Natural killer cell treated with Interleukin-12 subunit alpha and Interleukin-12 subunit beta and Interleukin-15 and Interleukin-18, amount 100 ng/mL, for 72 hours (primary cell): ENCODE results near the gene DPH1. TPM values are rescaled to one million over a fixed set of nuclear protein-coding genes. Genes with fewer than 3 reads are reported as not detected.

Experiments used
- ATAC-seq, 2 donors: fragments of 150-1000 bp; cut with Tn5 transposase in 1 of 2; sonication (Bioruptor Pico), chemical (Tn5 transposase) in 1 of 2; 2 replicates each; pipeline ENCODE4 v1.10.0; 2021
- DNase-seq: peaks from one replicate; pipeline ENCODE4 v3.0.0; 2022; ENCODE audit warnings: low spot score
- H3K27ac Mint-ChIP-seq, 2 donors: 1 replicate in 1 of 2; 2 replicates in 1 of 2; pipeline ENCODE4 v1.8.0; 2022; ENCODE audit warnings: mixed read lengths in 2 of 2, mild to moderate bottlenecking in 1 of 2, moderate library complexity in 1 of 2
- H3K27me3 Mint-ChIP-seq, 2 donors: 1 replicate in 1 of 2; 2 replicates in 1 of 2; pipeline ENCODE4 v1.8.0; 2022; ENCODE audit warnings: mixed read lengths in 2 of 2
- H3K36me3 Mint-ChIP-seq: one replicate; pipeline ENCODE4 v1.8.0; 2022; ENCODE audit warnings: mixed read lengths
- H3K4me1 Mint-ChIP-seq, 2 donors: 1 replicate in 1 of 2; 2 replicates in 1 of 2; pipeline ENCODE4 v1.8.0; 2022; ENCODE audit warnings: low read depth in 2 of 2, mixed read lengths in 2 of 2, mild to moderate bottlenecking in 1 of 2
- H3K4me3 Mint-ChIP-seq: one replicate; pipeline ENCODE4 v1.8.0; 2022; ENCODE audit warnings: mixed read lengths
- H3K9me3 Mint-ChIP-seq: 2 replicates; pipeline ENCODE4 v1.8.0; 2022; ENCODE audit warnings: mixed read lengths
- total RNA-seq, 2 donors: library from RNA; stranded (reverse); gene quantifications; one replicate each; pipeline ENCODE4 v1.2.3, GENCODE V29; 2022

DPH1 gene
- total RNA-seq, 2 donors from 2014 or later = 32.5 to 34.7 TPM

DNA sequence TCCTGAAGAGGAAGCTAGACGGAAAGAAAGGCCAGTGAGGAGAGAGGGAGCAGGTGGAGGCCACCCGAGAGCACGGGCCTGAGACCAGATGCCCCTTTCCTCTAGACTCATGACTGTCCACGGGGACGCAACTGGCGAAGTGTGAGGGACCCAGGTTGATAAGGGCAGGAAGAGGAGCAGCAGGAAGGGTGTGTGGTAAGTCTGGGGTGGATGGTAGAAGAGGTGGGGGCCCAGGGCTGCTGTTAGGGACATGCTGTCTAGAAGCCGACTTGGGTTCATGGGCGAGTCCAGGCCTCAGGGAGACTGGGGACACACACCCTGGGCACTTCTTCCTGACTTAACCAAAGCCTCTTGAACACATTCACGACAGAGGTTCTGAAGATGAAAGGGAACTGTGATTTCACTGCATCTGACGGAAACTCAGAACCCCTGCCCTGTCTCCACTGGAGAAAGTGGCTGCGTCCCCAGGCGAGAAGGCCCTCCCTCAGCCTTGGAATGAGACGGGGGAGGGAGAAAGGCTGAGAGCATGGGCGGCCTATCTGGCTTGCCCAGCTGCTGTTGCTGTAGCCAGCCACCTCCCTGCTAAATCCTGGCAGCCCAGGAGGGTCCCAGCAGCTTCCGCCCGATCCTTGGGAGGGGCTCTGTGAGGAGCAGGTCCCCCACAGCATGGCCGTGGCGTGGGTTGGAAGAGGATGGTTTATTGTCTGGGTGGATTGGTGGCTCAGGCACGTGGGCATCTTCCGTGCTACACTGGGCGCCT lies 30.9 kb downstream of the DPH1 start:
- no peak for ATAC-seq
- H3K9me3 Mint-ChIP-seq = no peaks in the 10 kb centered on the region
- peaks cover 33 to 42% of the 10 kb centered on the region in 2 donors for H3K4me1 Mint-ChIP-seq
- peaks cover 4% of the 10 kb centered on the region for H3K36me3 Mint-ChIP-seq
- no peaks in the 10 kb centered on the region for H3K27me3 Mint-ChIP-seq
- DNase-seq = no peak
- peak overlapping the region; percentile 50 to 59 for H3K27ac Mint-ChIP-seq
- no peak overlapping the region for H3K4me3 Mint-ChIP-seq

DNA sequence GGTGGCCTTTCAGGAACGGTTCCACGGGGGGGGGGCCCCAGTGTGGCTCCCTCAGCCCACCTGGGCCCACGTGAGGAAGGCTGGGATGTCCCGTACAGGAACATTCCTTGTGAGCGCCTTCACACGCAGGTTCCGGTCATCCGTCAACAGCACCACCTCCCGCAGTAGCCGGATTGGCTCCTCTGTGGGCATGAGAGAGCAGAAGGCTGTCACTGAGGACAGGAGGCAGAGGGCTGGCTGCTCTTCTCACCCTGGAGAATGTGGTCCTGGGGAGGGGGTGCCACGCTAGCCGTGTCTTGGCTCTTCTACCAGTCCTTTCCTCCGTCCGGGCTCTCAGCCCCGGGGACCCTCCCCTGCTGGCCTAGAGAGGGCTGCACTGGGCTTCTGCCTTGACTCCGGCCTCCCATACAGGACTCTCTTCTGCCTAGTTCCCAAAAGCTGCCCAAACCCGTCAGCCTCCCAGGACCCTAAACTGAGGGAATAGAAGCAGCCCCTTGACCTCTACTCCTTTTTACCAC lies 31.5 kb downstream of the DPH1 start:
- Mint-ChIP-seq H3K4me1 (peaks cover 36 to 42% of the 10 kb centered on the region in 2 donors), H3K27me3 (no peaks in the 10 kb centered on the region), H3K4me3 (no peak overlapping the region), H3K9me3 (no peaks in the 10 kb centered on the region), H3K36me3 (peaks cover 4% of the 10 kb centered on the region), H3K27ac (peak overlapping the region in 1 of 2 donors; percentile 50)
- DNase-seq = no peak
- ATAC-seq = no peak

DNA sequence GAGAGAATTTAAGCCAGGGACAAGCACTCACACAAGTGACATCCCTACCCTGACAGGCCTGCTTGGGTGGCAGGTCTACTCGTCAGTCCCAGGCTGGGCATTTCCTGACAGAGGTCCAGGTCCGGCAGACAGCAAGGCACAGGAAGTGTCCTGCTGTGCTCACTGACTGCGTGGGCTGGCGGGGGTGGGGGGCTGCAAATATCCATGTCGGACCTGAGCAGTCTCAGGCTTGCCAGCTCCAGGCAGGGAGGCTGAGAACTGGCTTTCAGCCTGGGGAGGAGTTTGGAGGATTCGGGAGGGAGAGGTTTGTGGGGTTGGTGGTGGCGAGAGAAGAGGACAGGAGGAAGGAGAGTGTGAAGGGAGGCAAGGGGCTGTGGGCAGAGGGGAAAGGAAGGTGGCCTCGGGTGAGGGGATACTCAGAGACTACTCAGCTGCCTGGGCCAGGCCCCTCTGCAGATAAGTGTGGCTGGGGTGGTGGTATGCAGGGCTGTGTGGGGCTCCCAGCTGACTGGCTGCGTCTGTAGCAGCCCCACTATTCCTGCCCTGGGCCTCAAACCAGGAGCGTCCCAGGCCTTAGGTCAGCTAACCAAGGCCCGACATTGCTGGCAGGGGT lies 32.7 kb downstream of the DPH1 start:
- ATAC-seq = no peak
- no peaks in the 10 kb centered on the region for H3K27me3 Mint-ChIP-seq
- H3K27ac Mint-ChIP-seq = peak overlapping the region; percentile 50 to 75
- H3K36me3 Mint-ChIP-seq = peaks cover 4% of the 10 kb centered on the region
- H3K4me3 Mint-ChIP-seq = no peak overlapping the region
- no peak for DNase-seq
- peaks cover 36 to 49% of the 10 kb centered on the region in 2 donors for H3K4me1 Mint-ChIP-seq
- no peaks in the 10 kb centered on the region for H3K9me3 Mint-ChIP-seq

DNA sequence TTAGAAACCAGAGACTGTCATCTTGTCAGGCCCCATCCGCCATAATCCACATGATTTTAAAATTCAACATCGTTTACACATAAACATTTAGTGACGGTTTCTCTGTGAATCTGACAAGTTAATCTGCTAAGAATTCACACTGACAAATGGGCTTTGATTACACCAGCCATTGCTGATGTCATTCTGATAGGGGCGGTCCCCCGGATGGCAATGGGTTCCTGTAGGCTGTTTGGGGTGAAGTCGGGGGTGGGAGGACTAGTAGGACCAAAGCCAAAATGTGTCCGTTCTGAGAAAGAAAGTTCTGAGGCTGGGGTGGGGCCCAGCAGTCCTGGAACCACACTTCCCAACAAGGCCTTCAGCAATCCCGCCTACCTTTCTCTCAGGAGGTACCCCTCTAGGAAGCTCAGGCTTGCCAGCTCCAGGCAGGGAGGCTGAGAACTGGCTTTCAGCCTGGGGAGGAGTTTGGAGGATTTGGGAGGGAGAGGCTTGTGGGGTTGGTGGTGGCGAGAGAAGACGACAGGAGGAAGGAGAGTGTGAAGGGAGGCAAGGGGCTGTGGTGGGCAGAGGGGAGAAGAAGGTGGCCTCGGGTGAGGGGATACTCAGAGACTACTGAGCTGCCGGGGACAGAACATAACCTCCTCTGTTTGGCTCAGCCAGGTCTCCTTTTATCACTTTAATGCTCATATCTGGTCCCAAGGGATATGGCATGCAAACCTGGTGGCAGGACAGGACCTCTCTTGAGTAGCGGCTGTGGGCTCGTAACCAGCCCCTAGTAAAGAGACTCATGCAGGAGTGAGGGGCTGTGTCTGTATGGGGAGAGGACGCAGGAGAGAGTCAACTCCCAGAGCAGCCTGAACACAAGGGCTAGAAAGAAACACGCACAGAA lies 33.6 kb downstream of the DPH1 start:
- ATAC-seq = no peak
- no peak for DNase-seq
- Mint-ChIP-seq H3K4me1 (peaks cover 36 to 55% of the 10 kb centered on the region in 2 donors), H3K9me3 (no peaks in the 10 kb centered on the region), H3K36me3 (peaks cover 4% of the 10 kb centered on the region), H3K27me3 (no peaks in the 10 kb centered on the region), H3K4me3 (peak overlapping the region; percentile 3), H3K27ac (peak overlapping the region in 1 of 2 donors; percentile 75)

DNA sequence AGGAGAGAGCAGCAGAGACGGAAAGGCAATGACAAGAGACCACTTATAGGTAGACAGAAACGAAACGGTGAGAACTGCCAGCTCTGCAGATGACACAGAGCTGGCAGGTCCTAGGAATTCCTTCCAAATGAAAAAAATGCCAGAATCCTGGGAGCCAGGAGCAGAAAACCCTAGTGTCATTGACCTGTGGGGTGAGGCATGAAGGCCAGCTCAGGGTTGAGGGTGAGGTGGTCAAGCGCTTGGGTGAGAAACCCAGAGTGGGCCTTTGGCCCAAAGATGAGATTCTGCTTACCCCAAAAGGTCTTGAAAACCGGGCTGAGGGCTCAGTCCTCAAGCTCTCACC lies 34.2 kb downstream of the DPH1 start:
- H3K27me3 Mint-ChIP-seq = no peaks in the 10 kb centered on the region
- no peak for ATAC-seq
- peaks cover 4% of the 10 kb centered on the region for H3K36me3 Mint-ChIP-seq
- no peaks in the 10 kb centered on the region for H3K9me3 Mint-ChIP-seq
- H3K4me3 Mint-ChIP-seq = peak overlapping the region; percentile 3
- no peak for DNase-seq
- peak overlapping the region in 1 of 2 donors; percentile 75 for H3K27ac Mint-ChIP-seq
- peaks cover 42 to 61% of the 10 kb centered on the region in 2 donors for H3K4me1 Mint-ChIP-seq

GRCh38 chr17:2064520-2064971 lies 34.6 kb downstream of the DPH1 start:
- DNase-seq (no peak), ATAC-seq (peak; percentile 1 to 32)
- Mint-ChIP-seq H3K4me1 (peaks cover 40 to 63% of the 10 kb centered on the region in 2 donors), H3K27ac (peak overlapping the region; percentile 45 to 75), H3K36me3 (peaks cover 4% of the 10 kb centered on the region), H3K4me3 (peak overlapping the region; percentile 12), H3K9me3 (no peaks in the 10 kb centered on the region), H3K27me3 (no peaks in the 10 kb centered on the region)

GRCh38 chr17:2064980-2065785 lies 35.2 kb downstream of the DPH1 start:
- no peaks in the 10 kb centered on the region for H3K27me3 Mint-ChIP-seq
- DNase-seq (no peak), ATAC-seq (peak; percentile 65)
- peak overlapping the region; percentile 45 to 75 for H3K27ac Mint-ChIP-seq
- peaks cover 44 to 66% of the 10 kb centered on the region in 2 donors for H3K4me1 Mint-ChIP-seq
- H3K36me3 Mint-ChIP-seq = peaks cover 4% of the 10 kb centered on the region
- peak overlapping the region; percentile 12 for H3K4me3 Mint-ChIP-seq
- H3K9me3 Mint-ChIP-seq = no peaks in the 10 kb centered on the region

DNA sequence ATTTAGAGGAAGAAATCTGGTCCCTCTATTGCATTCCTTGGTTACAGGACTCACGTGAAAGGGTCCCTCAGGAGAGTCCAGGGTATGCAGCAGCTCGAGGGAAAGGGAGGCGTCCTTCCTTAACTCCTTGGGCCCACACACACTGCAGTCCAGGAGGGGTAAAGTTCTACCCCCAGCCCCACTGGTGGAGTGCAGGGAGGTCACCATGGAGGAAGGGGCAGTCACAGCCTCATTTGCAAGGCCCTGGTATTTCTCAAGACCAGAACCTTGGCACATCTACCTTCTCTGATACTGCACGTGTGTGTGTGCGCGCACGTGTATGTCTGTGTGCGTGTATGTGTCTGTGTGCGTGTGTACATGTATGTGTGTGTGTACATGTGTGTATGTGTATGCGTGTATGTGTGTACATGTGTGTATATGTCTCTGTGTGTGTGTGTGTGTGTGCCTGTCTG lies 36.0 kb downstream of the DPH1 start:
- H3K9me3 Mint-ChIP-seq = no peaks in the 10 kb centered on the region
- H3K36me3 Mint-ChIP-seq = no peaks in the 10 kb centered on the region
- no peak overlapping the region for H3K27ac Mint-ChIP-seq
- ATAC-seq = no peak
- H3K4me3 Mint-ChIP-seq = no peak overlapping the region
- no peaks in the 10 kb centered on the region for H3K27me3 Mint-ChIP-seq
- H3K4me1 Mint-ChIP-seq = peaks cover 40 to 66% of the 10 kb centered on the region in 2 donors
- DNase-seq = no peak

DNA sequence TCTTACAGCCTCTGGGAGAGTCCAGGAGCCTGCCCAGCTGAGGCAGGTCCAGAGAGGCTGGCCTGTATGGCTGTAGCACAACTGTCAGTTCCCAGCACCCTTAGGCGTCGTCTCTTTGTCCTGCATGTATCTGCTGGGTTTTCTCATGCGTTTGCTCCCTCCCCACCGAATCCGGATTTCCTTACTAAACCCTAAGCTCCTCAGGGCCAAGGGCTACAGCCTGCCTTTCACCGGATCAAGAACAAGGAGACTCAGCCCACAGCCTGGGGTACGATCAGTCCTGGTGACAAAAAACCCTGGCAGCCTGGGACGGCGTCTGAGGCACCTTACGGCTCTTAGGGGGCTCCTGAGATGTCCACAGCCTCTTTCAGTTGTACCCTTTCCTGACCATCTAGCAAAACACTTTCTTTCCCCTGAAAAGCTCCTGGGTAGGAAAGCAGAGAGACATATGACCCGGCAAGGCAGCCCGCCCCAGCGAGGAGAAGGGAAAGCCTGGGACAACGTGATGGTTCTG lies 37.2 kb downstream of the DPH1 start:
- Mint-ChIP-seq H3K4me3 (no peak overlapping the region), H3K27ac (no peak overlapping the region), H3K36me3 (peaks cover 2% of the 10 kb centered on the region), H3K4me1 (peaks cover 40 to 75% of the 10 kb centered on the region in 2 donors), H3K27me3 (no peaks in the 10 kb centered on the region), H3K9me3 (no peaks in the 10 kb centered on the region)
- no peak for ATAC-seq
- no peak for DNase-seq

- H3K27ac Mint-ChIP-seq = peak overlapping the region in 1 of 2 donors; percentile 88
- no peaks in the 10 kb centered on the region for H3K27me3 Mint-ChIP-seq
- H3K9me3 Mint-ChIP-seq = no peaks in the 10 kb centered on the region
- ATAC-seq (no peak), DNase-seq (no peak)
- peaks cover 6% of the 10 kb centered on the region for H3K36me3 Mint-ChIP-seq
- peaks cover 35 to 74% of the 10 kb centered on the region in 2 donors for H3K4me1 Mint-ChIP-seq
- no peak overlapping the region for H3K4me3 Mint-ChIP-seq
These were observed 37.7 kb downstream of the DPH1 start for GRCh38 chr17:2067608-2068024.

- Mint-ChIP-seq H3K27me3 (no peaks in the 10 kb centered on the region), H3K4me3 (no peak overlapping the region), H3K36me3 (peaks cover 6% of the 10 kb centered on the region), H3K4me1 (peaks cover 32 to 72% of the 10 kb centered on the region in 2 donors), H3K27ac (peak overlapping the region in 1 of 2 donors; percentile 88), H3K9me3 (no peaks in the 10 kb centered on the region)
- DNase-seq (no peak), ATAC-seq (no peak)
These were observed 38.1 kb downstream of the DPH1 start for GRCh38 chr17:2068031-2068518.

DNA sequence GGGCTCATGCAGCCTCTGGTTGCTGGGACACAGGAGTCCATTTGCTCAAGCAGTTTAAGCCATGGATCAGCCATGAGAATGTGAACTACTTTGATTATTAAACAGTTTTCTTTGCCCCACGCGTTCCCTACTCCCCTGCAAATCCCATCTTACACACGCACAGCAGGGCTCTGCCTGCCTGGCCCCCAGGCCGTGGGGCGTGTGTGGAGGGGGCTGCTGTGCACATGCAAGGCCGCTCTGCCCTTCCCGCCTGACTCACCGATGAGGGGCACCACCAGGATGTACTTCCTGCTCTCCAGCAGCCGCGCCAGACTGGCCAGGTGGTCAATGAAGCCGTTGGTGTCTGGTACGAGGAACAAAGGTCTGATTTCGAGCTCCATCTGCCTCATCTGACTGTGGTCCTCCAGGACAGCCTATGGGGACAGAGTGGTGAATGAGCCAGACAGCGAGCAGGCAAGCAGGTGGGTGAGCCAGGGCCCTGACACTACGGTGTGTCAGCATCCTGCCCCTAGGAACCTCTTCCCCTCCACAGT lies 38.6 kb downstream of the DPH1 start:
- peak overlapping the region; percentile 16 to 88 for H3K27ac Mint-ChIP-seq
- DNase-seq (no peak), ATAC-seq (peak in 1 of 2 donors; percentile 24)
- peaks cover 32 to 67% of the 10 kb centered on the region in 2 donors for H3K4me1 Mint-ChIP-seq
- H3K4me3 Mint-ChIP-seq = peak overlapping the region; percentile 66
- H3K27me3 Mint-ChIP-seq = no peaks in the 10 kb centered on the region
- H3K9me3 Mint-ChIP-seq = no peaks in the 10 kb centered on the region
- H3K36me3 Mint-ChIP-seq = peaks cover 6% of the 10 kb centered on the region
